SK-N-SH treated with all-trans-retinoic acid at 6 μM for 48 hours (cell line): ENCODE results near the gene SHROOM4.

Experiments used
- ZFP3 ChIP-seq: fragments of 250-450 bp; sonication (Bioruptor Pico); IDR thresholded peaks from 2 replicates; pipeline ENCODE4 v1.5.0; 2020; ENCODE audit warnings: mild to moderate bottlenecking, moderate library complexity
- ZNF70 ChIP-seq: fragments of 450-650 bp; formaldehyde crosslinking; IDR thresholded peaks from 2 replicates; pipeline ENCODE4 v1.5.0; 2020; ENCODE audit warnings: mild to moderate bottlenecking, moderate library complexity

DNA sequence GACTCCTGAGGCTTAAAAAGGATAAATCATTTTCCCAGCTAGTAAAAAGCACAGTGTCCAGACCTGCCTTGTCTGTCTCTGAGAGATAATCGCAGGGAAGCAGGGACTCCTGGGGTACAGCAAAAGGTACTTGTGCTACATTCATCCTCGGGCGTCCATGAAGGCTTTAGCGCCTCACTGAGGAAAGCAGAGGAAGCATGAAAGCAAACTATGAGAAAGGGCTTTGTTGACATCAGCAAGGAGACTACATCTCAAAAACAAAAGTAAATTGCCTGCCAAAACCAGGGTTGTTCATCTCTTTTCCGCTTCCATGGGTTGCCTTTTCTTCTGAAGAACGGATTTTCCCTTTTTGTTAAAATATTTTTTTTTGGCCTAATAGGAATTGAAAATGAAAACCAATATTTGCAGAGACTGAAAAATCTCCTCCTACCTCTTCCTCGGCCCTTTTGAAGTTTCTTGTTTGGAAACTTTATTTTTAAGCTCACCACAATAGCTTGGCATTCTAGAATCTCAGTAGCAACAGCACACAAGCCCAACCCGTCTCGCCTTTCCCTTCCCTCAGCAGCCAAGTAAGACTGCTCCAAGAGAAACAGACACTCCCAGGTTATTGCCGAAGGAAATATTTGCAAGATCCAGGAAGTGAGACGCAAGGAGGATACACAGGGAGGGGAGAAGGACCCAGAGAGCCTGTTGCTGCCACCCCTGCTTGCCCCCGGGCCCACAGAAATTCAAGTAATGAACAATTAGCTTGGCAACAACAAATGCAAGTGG lies 195.0 kb downstream of the SHROOM4 start:
- TF ChIP-seq ZNF70 (CRISPR knock-in tag) (no peak), ZFP3 (CRISPR knock-in tag) (no peak)
